Gastrocnemius medialis (tissue), 4 donors: ENCODE data around the gene ZNF668. TPM values are rescaled to one million over a fixed set of nuclear protein-coding genes. Genes with fewer than 3 reads are reported as not detected.

ENCODE experiments used
- ATAC-seq, 2 donors: fragments of 150-250 bp; one replicate each; pipeline ENCODE4 v1.9.1; 2016
- DNase-seq, 2 donors: peaks; one replicate each; pipeline ENCODE4 v3.0.0-alpha.2; 2019
- H3K27ac ChIP-seq, 4 donors: fragments of 200-600 bp; sonication (generic); 1 replicate in 1 of 4; 2 replicates in 3 of 4; pipeline ENCODE4 v1.5.1; 2016 to 2018; ENCODE audit warnings: mild to moderate bottlenecking in 2 of 4, moderate library complexity in 1 of 4
- H3K27me3 ChIP-seq, 3 donors: fragments of 200-600 bp; sonication (generic) in 2 of 3; 1 replicate in 1 of 3; 2 replicates in 2 of 3; pipeline versions ENCODE4 v1.5.1 to v1.6.0; 2016 to 2019; ENCODE audit warnings: mild to moderate bottlenecking in 1 of 3, moderate library complexity in 1 of 3
- H3K36me3 ChIP-seq, 2 donors: fragments of 200-600 bp; sonication (generic) in 1 of 2; one replicate each; pipeline ENCODE4 v1.5.1; 2017 to 2018
- H3K4me1 ChIP-seq, 2 donors: fragments of 200-600 bp; sonication (generic) in 1 of 2; one replicate each; pipeline ENCODE4 v1.5.1; 2016 to 2017; ENCODE audit warnings: mild to moderate bottlenecking in 2 of 2
- H3K4me3 ChIP-seq, 4 donors: fragments of 200-600 bp; sonication (generic) in 3 of 4; 1 replicate in 1 of 4; 2 replicates in 3 of 4; pipeline ENCODE4 v1.5.1; 2016 to 2019; ENCODE audit warnings: mild to moderate bottlenecking in 2 of 4
- H3K9me3 ChIP-seq, 3 donors: fragments of 200-600 bp; sonication (generic) in 2 of 3; 1 replicate in 1 of 3; 2 replicates in 2 of 3; pipeline ENCODE4 v1.5.1; 2016 to 2019
- POLR2A ChIP-seq, 2 donors: fragments of 450-650 bp; IDR thresholded peaks; one replicate each; pipeline ENCODE4 v1.6.1; 2017; ENCODE audit warnings: antibody characterized with exemption in 2 of 2, mild to moderate bottlenecking in 2 of 2, moderate library complexity in 2 of 2
- in situ Hi-C, 4 donors: fragments of 200-750 bp; cut with MboI; loops; one replicate each; pipeline versions ENCODE4 v1.15.0 to v1.8.0; 2017; ENCODE audit warnings: low sequenced_read_pairs in 4 of 4
- intact Hi-C: fragments of 100-400 bp; cut with DNase I; formaldehyde crosslinking; loops from one replicate; pipeline ENCODE4 v1.15.1; 2023; ENCODE audit warnings: low total_unique reads
- total RNA-seq, 4 donors: library from RNA; depleted of rRNA; stranded (reverse); fragments of >200 nt; gene quantifications; one replicate each; pipeline versions ENCODE4 v1.1.0 to v1.2.3, GENCODE V29; 2016
- TF ChIP-seq, protein P1 (sequence below), 5 experiments: fragments of 450-650 bp in 3 of 5; fragments of 200-600 bp in 2 of 5; sonication (generic) in 2 of 5; IDR thresholded peaks in 4 of 5; conservative IDR thresholded peaks in 1 of 5; 1 replicate in 4 of 5; 2 replicates in 1 of 5; pipeline ENCODE4 v1.5.1; 2016 to 2019; ENCODE audit warnings: antibody characterized with exemption in 5 of 5, mild to moderate bottlenecking in 3 of 5, moderate library complexity in 3 of 5

Gene ZNF668
- total RNA-seq, 4 donors from 2014 or later = 6.6 to 16.0 (median 11.0) TPM

DNA sequence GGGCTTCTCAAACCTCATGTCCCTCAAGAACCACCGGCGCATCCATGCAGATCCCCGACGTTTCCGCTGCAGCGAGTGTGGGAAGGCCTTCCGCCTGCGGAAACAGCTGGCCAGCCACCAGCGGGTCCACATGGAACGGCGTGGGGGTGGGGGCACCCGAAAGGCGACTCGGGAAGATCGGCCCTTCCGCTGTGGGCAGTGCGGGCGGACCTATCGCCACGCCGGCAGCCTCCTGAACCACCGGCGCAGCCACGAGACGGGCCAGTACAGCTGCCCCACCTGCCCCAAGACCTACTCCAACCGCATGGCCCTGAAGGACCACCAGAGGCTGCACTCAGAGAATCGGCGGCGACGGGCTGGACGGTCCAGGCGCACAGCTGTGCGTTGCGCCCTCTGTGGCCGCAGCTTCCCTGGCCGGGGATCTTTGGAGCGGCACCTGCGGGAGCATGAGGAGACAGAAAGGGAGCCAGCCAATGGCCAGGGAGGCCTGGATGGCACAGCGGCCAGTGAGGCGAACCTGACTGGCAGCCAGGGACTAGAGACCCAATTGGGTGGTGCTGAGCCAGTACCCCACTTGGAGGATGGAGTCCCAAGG, 6.1 kb upstream of the ZNF668 start:
- Histone ChIP-seq H3K36me3 (peaks cover 0 to 55% of the 10 kb centered on the region in 2 donors), H3K4me3 (no peak overlapping the region), H3K27ac (no peak overlapping the region), H3K4me1 (peaks cover 5 to 8% of the 10 kb centered on the region in 2 donors), H3K27me3 (no peaks in the 10 kb centered on the region), H3K9me3 (no peaks in the 10 kb centered on the region)
- intact Hi-C loops (no loop called here), in situ Hi-C loops (loop anchor here in 1 of 4 donors (25.0 kb wide), 1 partner anchor 93 kb away; the partner anchor contains the start of gene HSD3B7)
- no peak for TF ChIP-seq POLR2A (IDR thresholded peaks at IDR 0.05)
- TF ChIP-seq, protein P1, sequence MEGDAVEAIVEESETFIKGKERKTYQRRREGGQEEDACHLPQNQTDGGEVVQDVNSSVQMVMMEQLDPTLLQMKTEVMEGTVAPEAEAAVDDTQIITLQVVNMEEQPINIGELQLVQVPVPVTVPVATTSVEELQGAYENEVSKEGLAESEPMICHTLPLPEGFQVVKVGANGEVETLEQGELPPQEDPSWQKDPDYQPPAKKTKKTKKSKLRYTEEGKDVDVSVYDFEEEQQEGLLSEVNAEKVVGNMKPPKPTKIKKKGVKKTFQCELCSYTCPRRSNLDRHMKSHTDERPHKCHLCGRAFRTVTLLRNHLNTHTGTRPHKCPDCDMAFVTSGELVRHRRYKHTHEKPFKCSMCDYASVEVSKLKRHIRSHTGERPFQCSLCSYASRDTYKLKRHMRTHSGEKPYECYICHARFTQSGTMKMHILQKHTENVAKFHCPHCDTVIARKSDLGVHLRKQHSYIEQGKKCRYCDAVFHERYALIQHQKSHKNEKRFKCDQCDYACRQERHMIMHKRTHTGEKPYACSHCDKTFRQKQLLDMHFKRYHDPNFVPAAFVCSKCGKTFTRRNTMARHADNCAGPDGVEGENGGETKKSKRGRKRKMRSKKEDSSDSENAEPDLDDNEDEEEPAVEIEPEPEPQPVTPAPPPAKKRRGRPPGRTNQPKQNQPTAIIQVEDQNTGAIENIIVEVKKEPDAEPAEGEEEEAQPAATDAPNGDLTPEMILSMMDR (IDR thresholded peaks at IDR 0.05 in 4 of 5, conservative IDR thresholded peaks at IDR 0.05 in 1 of 5) = no peak
- DNase-seq = no peak
- ATAC-seq = no peak

DNA sequence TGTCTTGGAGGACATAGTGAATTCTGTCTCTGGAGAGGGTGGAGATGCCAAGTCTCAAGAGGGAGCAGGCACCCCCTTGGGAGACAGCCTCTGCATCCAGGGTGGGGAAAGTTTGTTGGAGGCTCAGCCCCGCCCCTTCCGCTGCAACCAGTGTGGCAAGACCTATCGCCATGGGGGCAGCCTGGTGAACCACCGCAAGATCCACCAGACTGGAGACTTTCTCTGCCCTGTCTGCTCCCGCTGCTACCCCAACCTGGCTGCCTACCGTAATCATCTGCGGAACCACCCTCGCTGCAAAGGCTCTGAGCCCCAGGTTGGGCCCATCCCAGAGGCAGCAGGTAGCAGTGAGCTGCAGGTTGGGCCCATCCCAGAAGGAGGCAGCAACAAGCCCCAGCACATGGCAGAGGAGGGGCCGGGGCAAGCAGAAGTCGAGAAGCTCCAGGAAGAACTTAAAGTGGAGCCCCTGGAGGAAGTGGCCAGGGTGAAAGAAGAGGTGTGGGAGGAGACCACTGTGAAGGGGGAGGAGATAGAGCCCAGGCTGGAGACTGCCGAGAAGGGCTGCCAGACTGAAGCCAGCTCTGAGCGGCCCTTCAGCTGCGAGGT, 5.4 kb upstream of the ZNF668 start:
- Histone ChIP-seq H3K4me1 (peaks cover 10 to 13% of the 10 kb centered on the region in 2 donors), H3K27me3 (no peaks in the 10 kb centered on the region), H3K9me3 (no peaks in the 10 kb centered on the region), H3K4me3 (no peak overlapping the region), H3K36me3 (peaks cover 0 to 55% of the 10 kb centered on the region in 2 donors), H3K27ac (no peak overlapping the region)
- TF ChIP-seq POLR2A (IDR thresholded peaks at IDR 0.05) = no peak
- in situ Hi-C loops = loop anchor here in 2 of 4 donors (5.0 to 25.0 kb wide), 2 partner anchors 47 to 92 kb away; partner anchors contain the start of genes HSD3B7 (in 1 of the 2) and STX4 (in 1 of the 2)
- DNase-seq = no peak
- intact Hi-C loops = no loop called here
- no peak for ATAC-seq

DNA sequence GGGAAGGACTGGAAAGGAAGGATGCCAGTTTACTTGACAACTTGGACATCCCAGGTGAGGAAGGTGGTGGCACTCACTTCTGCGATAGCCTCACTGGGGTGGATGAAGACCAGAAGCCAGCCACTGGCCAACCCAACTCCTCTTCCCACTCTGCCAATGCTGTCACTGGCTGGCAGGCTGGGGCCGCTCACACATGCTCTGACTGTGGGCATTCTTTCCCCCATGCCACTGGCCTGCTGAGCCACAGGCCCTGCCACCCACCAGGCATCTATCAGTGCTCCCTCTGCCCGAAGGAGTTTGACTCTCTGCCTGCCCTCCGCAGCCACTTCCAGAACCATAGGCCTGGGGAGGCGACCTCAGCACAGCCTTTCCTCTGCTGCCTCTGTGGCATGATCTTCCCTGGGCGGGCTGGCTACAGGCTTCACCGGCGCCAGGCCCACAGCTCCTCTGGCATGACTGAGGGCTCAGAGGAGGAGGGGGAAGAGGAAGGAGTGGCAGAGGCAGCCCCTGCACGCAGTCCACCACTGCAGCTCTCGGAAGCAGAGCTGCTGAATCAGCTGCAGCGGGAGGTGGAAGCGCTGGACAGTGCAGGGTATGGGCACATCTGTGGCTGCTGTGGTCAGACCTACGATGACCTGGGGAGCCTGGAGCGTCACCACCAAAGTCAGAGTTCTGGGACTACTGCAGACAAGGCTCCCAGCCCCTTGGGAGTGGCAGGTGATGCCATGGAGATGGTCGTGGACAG, 4.7 kb upstream of the ZNF668 start:
- no peak for DNase-seq

DNA sequence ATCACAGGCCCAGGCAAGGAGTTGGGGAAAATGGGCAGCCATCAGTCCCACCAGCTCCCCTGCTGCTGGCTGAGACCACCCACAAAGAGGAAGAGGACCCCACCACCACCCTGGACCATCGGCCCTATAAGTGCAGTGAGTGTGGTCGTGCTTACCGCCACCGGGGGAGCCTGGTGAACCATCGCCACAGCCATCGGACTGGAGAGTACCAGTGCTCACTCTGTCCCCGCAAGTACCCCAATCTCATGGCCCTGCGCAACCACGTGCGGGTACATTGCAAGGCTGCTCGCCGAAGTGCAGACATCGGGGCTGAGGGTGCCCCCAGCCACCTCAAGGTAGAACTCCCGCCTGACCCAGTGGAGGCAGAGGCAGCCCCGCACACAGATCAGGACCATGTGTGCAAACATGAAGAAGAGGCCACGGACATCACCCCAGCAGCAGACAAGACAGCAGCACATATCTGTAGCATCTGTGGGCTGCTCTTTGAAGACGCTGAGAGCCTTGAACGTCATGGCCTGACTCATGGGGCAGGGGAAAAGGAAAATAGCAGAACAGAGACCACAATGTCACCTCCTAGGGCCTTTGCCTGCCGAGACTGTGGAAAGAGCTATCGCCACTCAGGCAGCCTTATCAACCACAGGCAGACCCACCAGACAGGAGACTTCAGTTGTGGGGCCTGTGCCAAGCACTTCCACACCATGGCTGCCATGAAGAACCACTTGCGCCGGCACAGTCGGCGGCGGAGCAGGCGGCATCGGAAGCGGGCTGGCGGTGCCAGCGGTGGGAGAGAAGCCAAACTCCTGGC, 3.8 kb upstream of the ZNF668 start:
- peaks cover 12 to 13% of the 10 kb centered on the region in 2 donors for H3K4me1 ChIP-seq
- TF ChIP-seq, protein P1 (IDR thresholded peaks at IDR 0.05 in 4 of 5, conservative IDR thresholded peaks at IDR 0.05 in 1 of 5) = no peak
- no peak for TF ChIP-seq POLR2A (IDR thresholded peaks at IDR 0.05)
- H3K27ac ChIP-seq = no peak overlapping the region
- no peaks in the 10 kb centered on the region for H3K27me3 ChIP-seq
- intact Hi-C loops (no loop called here), in situ Hi-C loops (loop anchor here in 2 of 4 donors (5.0 to 25.0 kb wide), 2 partner anchors 45 to 90 kb away; partner anchors contain the start of genes HSD3B7 (in 1 of the 2) and STX4 (in 1 of the 2))
- ATAC-seq (no peak), DNase-seq (no peak)
- H3K4me3 ChIP-seq = no peak overlapping the region
- no peaks in the 10 kb centered on the region for H3K9me3 ChIP-seq
- H3K36me3 ChIP-seq = peaks cover 0 to 55% of the 10 kb centered on the region in 2 donors

More for the DNA sequence above, 4.7 kb upstream of the ZNF668 start:
- no peak overlapping the region for H3K27ac ChIP-seq
- H3K36me3 ChIP-seq = peaks cover 0 to 55% of the 10 kb centered on the region in 2 donors
- ATAC-seq = no peak
- in situ Hi-C loops = loop anchor here in 2 of 4 donors (5.0 to 25.0 kb wide), 2 partner anchors 46 to 91 kb away; partner anchors contain the start of genes HSD3B7 (in 1 of the 2) and STX4 (in 1 of the 2)
- TF ChIP-seq POLR2A (IDR thresholded peaks at IDR 0.05) = no peak
- TF ChIP-seq, protein P1 (IDR thresholded peaks at IDR 0.05 in 4 of 5, conservative IDR thresholded peaks at IDR 0.05 in 1 of 5) = no peak
- no peaks in the 10 kb centered on the region for H3K27me3 ChIP-seq
- H3K9me3 ChIP-seq = no peaks in the 10 kb centered on the region
- intact Hi-C loops = no loop called here
- peaks cover 10 to 13% of the 10 kb centered on the region in 2 donors for H3K4me1 ChIP-seq
- H3K4me3 ChIP-seq = no peak overlapping the region
